Natural killer cell (primary cell): Measurements from ENCODE around the gene RGS14. TPM values are rescaled to one million over a fixed set of nuclear protein-coding genes. Genes with fewer than 3 reads are reported as not detected.
A peak's percentile ranks its signal among the peaks of the same experiment; 100 is the strongest.

ENCODE experiments used
- ATAC-seq, 3 donors: fragments of 150-1000 bp in 2 of 3; fragments of 200-7000 bp in 1 of 3; cut with Tn5 transposase; 1 replicate in 1 of 3; 2 replicates in 2 of 3; pipeline ENCODE4 v1.10.0; 2021; ENCODE audit warnings: mild to moderate bottlenecking in 2 of 3, moderate library complexity in 2 of 3
- DNase-seq, 2 donors: peaks; one replicate each; pipeline versions ENCODE4 v3.0.0 to v3.0.0-alpha.2; 2013 to 2021; ENCODE audit warnings: mixed read lengths in 1 of 2
- H3K27ac ChIP-seq: one replicate; pipeline ENCODE4 v1.5.1; 2013; ENCODE audit warnings: mild to moderate bottlenecking, low read length
- H3K27me3 ChIP-seq: one replicate; pipeline ENCODE4 v1.6.1; 2013; ENCODE audit warnings: low read length; ENCODE audit not compliant: control insufficient read depth, insufficient read depth
- H3K36me3 ChIP-seq: one replicate; pipeline ENCODE4 v1.6.1; 2013; ENCODE audit warnings: low read length; ENCODE audit not compliant: control insufficient read depth, insufficient read depth
- H3K4me1 ChIP-seq: one replicate; pipeline ENCODE4 v1.6.1; 2013; ENCODE audit warnings: low read length; ENCODE audit not compliant: control insufficient read depth, insufficient read depth
- H3K4me3 ChIP-seq: one replicate; pipeline ENCODE4 v1.5.1; 2013; ENCODE audit warnings: low read length
- H3K9me3 ChIP-seq: one replicate; pipeline ENCODE4 v1.6.1; 2013; ENCODE audit warnings: low read length; ENCODE audit not compliant: control insufficient read depth, insufficient read depth
- H3K27ac Mint-ChIP-seq, 2 donors: one replicate each; pipeline ENCODE4 v1.8.0; 2022; ENCODE audit warnings: mild to moderate bottlenecking in 2 of 2, mixed read lengths in 2 of 2, moderate library complexity in 1 of 2
- H3K27me3 Mint-ChIP-seq, 2 donors: one replicate each; pipeline ENCODE4 v1.8.0; 2022; ENCODE audit warnings: low read depth in 2 of 2, mixed read lengths in 2 of 2
- H3K36me3 Mint-ChIP-seq: one replicate; pipeline ENCODE4 v1.8.0; 2022; ENCODE audit warnings: mixed read lengths
- H3K4me1 Mint-ChIP-seq, 2 donors: one replicate each; pipeline ENCODE4 v1.8.0; 2022; ENCODE audit warnings: mixed read lengths in 2 of 2
- H3K4me3 Mint-ChIP-seq: one replicate; pipeline ENCODE4 v1.8.0; 2022; ENCODE audit warnings: mild to moderate bottlenecking, moderate library complexity, mixed read lengths
- H3K9me3 Mint-ChIP-seq, 2 donors: one replicate each; pipeline ENCODE4 v1.8.0; 2022; ENCODE audit warnings: mixed read lengths in 2 of 2
- CTCF ChIP-seq: fragments of 200-600 bp; IDR thresholded peaks from one replicate; pipeline ENCODE4 v1.8.0; 2022; ENCODE audit warnings: antibody characterized with exemption
- WGBS: methylation state at CpG from one replicate; pipeline ENCODE4 v1.1.7; 2013; ENCODE audit warnings: missing lambda C conversion rate; ENCODE audit not compliant: insufficient coverage; 5-methylcytosine and 5-hydroxymethylcytosine counted together
- intact Hi-C: fragments of 100-400 bp; cut with micrococcal nuclease; formaldehyde crosslinking; loops from one replicate; pipeline ENCODE4 v1.14.2; 2022
- total RNA-seq, 4 donors: library from RNA; stranded (reverse); fragments of 120-200 nt in 1 of 4; gene quantifications; one replicate each; pipeline versions ENCODE4 v1.2.3 to v1.2.4, GENCODE V29; 2013 to 2022

RGS14 gene
- total RNA-seq, 3 donors from 2014 or later (not counting 1 experiment from before 2014, with no cell fraction given) = 57.3 to 87.0 (median 66.1) TPM

DNA sequence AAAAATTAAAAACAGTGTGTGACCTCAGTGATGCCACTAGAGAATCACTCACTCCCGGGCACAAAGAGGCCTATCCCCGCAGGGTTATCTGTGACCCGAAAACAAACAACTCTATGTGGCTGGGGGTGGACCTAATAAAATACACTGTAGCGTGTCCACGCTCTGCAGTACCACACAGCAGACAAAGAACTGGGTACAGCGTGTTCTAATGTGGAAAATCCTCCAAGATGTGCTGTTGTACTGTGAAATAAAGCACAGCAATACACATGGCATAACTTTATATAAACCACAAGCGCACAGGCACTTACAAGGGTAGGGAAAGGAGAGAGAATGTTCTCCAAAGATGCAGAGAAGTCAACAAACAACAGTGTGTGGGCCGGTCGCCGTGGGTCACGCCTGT lies 18.4 kb downstream of the RGS14 start:
- no peak overlapping the region for H3K27ac Mint-ChIP-seq
- peaks cover 10 to 25% of the 10 kb centered on the region in 2 donors for H3K4me1 Mint-ChIP-seq

GRCh38 chr5:177377851-177378776 lies 20.4 kb downstream of the RGS14 start:
- Mint-ChIP-seq H3K27me3 (peaks cover 4 to 5% of the 10 kb centered on the region in 2 donors), H3K27ac (no peak overlapping the region), H3K4me3 (no peak overlapping the region), H3K4me1 (peaks cover 0 to 11% of the 10 kb centered on the region in 2 donors), H3K9me3 (no peaks in the 10 kb centered on the region), H3K36me3 (no peaks in the 10 kb centered on the region)
- intact Hi-C loops = no loop called here
- peaks cover 10% of the 10 kb centered on the region for H3K4me1 ChIP-seq
- ATAC-seq (no peak), DNase-seq (no peak)
- 88% methylated on average over 8 of the region's 8 CpGs for WGBS
- H3K4me3 ChIP-seq = no peak overlapping the region
- TF ChIP-seq CTCF = no peak
- H3K27me3 ChIP-seq = no peaks in the 10 kb centered on the region
- no peak overlapping the region for H3K27ac ChIP-seq
- H3K36me3 ChIP-seq = peaks cover 4% of the 10 kb centered on the region
- no peaks in the 10 kb centered on the region for H3K9me3 ChIP-seq

More for the DNA sequence above, 18.4 kb downstream of the RGS14 start:
- peaks cover 30% of the 10 kb centered on the region for H3K4me1 ChIP-seq
- no peaks in the 10 kb centered on the region for H3K27me3 ChIP-seq
- no peaks in the 10 kb centered on the region for H3K9me3 ChIP-seq
- H3K36me3 Mint-ChIP-seq = no peaks in the 10 kb centered on the region
- no peak overlapping the region for H3K4me3 Mint-ChIP-seq
- H3K27ac ChIP-seq = no peak overlapping the region
- ATAC-seq (no peak), DNase-seq (no peak)
- peaks cover 18% of the 10 kb centered on the region for H3K36me3 ChIP-seq
- WGBS = 95% methylated on average over 9 of the region's 11 CpGs
- H3K4me3 ChIP-seq = no peak overlapping the region
- peaks cover 0 to 4% of the 10 kb centered on the region in 2 donors for H3K27me3 Mint-ChIP-seq
- H3K9me3 Mint-ChIP-seq = no peaks in the 10 kb centered on the region
- TF ChIP-seq CTCF = no peak
- intact Hi-C loops = no loop called here

- WGBS = 77% methylated on average over 14 of the region's 15 CpGs
- Histone ChIP-seq H3K9me3 (no peaks in the 10 kb centered on the region), H3K4me1 (peaks cover 2% of the 10 kb centered on the region), H3K27ac (no peak overlapping the region), H3K4me3 (no peak overlapping the region), H3K36me3 (no peaks in the 10 kb centered on the region), H3K27me3 (no peaks in the 10 kb centered on the region)
- no peak for TF ChIP-seq CTCF
- peaks cover 4 to 5% of the 10 kb centered on the region in 2 donors for H3K27me3 Mint-ChIP-seq
- H3K27ac Mint-ChIP-seq = no peak overlapping the region
- no peaks in the 10 kb centered on the region for H3K36me3 Mint-ChIP-seq
- H3K4me3 Mint-ChIP-seq = no peak overlapping the region
- intact Hi-C loops = no loop called here
- no peaks in the 10 kb centered on the region for H3K9me3 Mint-ChIP-seq
- peak in 1 of 2 donors; percentile 31 for DNase-seq
- peaks cover 0 to 11% of the 10 kb centered on the region in 2 donors for H3K4me1 Mint-ChIP-seq
- no peak for ATAC-seq
These were observed 21.5 kb downstream of the RGS14 start for GRCh38 chr5:177378884-177379883.
